Osteoblast (primary cell): ENCODE results near the gene COPS6. TPM values are rescaled to one million over a fixed set of nuclear protein-coding genes. Genes with fewer than 3 reads are reported as not detected.

Experiments
- DNase-seq: peaks from one replicate; pipeline ENCODE4 v3.0.0; 2011; ENCODE audit warnings: low spot score, mixed read lengths; ENCODE audit not compliant: insufficient read length; ENCODE audit errors: missing footprints
- H2AFZ ChIP-seq: 2 replicates; pipeline ENCODE4 v1.6.0; 2011; ENCODE audit warnings: mild to moderate bottlenecking, low read length
- H3K27ac ChIP-seq: 2 replicates; pipeline ENCODE4 v1.5.1; 2011; ENCODE audit warnings: mild to moderate bottlenecking, low read depth, low read length, moderate library complexity
- H3K27me3 ChIP-seq: 2 replicates; pipeline ENCODE4 v1.6.0; 2012; ENCODE audit warnings: mild to moderate bottlenecking, control low read depth, inconsistent platforms, low read length, moderate library complexity; ENCODE audit not compliant: insufficient read depth
- H3K36me3 ChIP-seq: 2 replicates; pipeline ENCODE4 v1.5.1; 2011; ENCODE audit warnings: mild to moderate bottlenecking, low read length, control low read depth, moderate library complexity; ENCODE audit not compliant: insufficient read depth
- H3K4me1 ChIP-seq: 2 replicates; pipeline ENCODE4 v1.5.1; 2011; ENCODE audit warnings: mild to moderate bottlenecking, low read length, control low read depth, moderate library complexity; ENCODE audit not compliant: insufficient read depth
- H3K4me2 ChIP-seq: 2 replicates; pipeline ENCODE4 v1.6.0; 2011; ENCODE audit warnings: mild to moderate bottlenecking, low read length; ENCODE audit not compliant: insufficient read depth
- H3K4me3 ChIP-seq: fragments of 200-600 bp; sonication (generic); 3 replicates; pipeline ENCODE4 v1.5.1; 2012; ENCODE audit warnings: mild to moderate bottlenecking, low read length, inconsistent platforms; ENCODE audit not compliant: insufficient read depth
- H3K79me2 ChIP-seq: 2 replicates; pipeline ENCODE4 v1.6.0; 2012; ENCODE audit warnings: mild to moderate bottlenecking, low read length, control low read depth, inconsistent platforms; ENCODE audit not compliant: insufficient read depth
- H3K9me3 ChIP-seq: 2 replicates; pipeline ENCODE4 v1.5.1; 2011; ENCODE audit warnings: low read depth, low read length, control low read depth
- H4K20me1 ChIP-seq: 2 replicates; pipeline ENCODE4 v1.6.0; 2012; ENCODE audit warnings: mild to moderate bottlenecking, low read length, control low read depth; ENCODE audit not compliant: insufficient read depth
- total RNA-seq: library from RNA; depleted of rRNA; stranded (reverse); fragments of >200 nt; gene quantifications from 2 replicates; pipeline ENCODE4 v1.2.3, GENCODE V29; 2012
- TF ChIP-seq, protein P1 (sequence below): IDR thresholded peaks from 2 replicates; pipeline ENCODE4 v1.5.1; 2011; ENCODE audit warnings: mild to moderate bottlenecking, low read depth, low read length, moderate library complexity; ENCODE audit errors: extremely low read depth

The COPS6 gene
- total RNA-seq, 1 donor: 45.6 TPM

- no peak overlapping the region for H3K27ac ChIP-seq
Measured at GRCh38 chr7:100085515-100085914, 3.3 kb upstream of the COPS6 start.

GRCh38 chr7:100087055-100087750 lies 1.6 kb upstream of the COPS6 start:
- Histone ChIP-seq H3K9me3 (no peaks in the 10 kb centered on the region), H3K79me2 (peaks cover 28% of the 10 kb centered on the region), H3K4me2 (peak overlapping the region; percentile 65), H3K27ac (peak overlapping the region; percentile 84), H3K4me1 (peaks cover 33% of the 10 kb centered on the region), H2AFZ (peak overlapping the region; percentile 61), H3K4me3 (no peak overlapping the region), H3K27me3 (no peaks in the 10 kb centered on the region), H3K36me3 (peaks cover 20% of the 10 kb centered on the region), H4K20me1 (no peaks in the 10 kb centered on the region)
- DNase-seq: peak; percentile 92
- TF ChIP-seq, protein P1, sequence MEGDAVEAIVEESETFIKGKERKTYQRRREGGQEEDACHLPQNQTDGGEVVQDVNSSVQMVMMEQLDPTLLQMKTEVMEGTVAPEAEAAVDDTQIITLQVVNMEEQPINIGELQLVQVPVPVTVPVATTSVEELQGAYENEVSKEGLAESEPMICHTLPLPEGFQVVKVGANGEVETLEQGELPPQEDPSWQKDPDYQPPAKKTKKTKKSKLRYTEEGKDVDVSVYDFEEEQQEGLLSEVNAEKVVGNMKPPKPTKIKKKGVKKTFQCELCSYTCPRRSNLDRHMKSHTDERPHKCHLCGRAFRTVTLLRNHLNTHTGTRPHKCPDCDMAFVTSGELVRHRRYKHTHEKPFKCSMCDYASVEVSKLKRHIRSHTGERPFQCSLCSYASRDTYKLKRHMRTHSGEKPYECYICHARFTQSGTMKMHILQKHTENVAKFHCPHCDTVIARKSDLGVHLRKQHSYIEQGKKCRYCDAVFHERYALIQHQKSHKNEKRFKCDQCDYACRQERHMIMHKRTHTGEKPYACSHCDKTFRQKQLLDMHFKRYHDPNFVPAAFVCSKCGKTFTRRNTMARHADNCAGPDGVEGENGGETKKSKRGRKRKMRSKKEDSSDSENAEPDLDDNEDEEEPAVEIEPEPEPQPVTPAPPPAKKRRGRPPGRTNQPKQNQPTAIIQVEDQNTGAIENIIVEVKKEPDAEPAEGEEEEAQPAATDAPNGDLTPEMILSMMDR: no peak

More at GRCh38 chr7:100085515-100085914, 3.3 kb upstream of the COPS6 start:
- H3K9me3 ChIP-seq: no peaks in the 10 kb centered on the region
- H4K20me1 ChIP-seq: peaks cover 2% of the 10 kb centered on the region
- no peak for DNase-seq
- H3K36me3 ChIP-seq: peaks cover 4% of the 10 kb centered on the region
- no peak overlapping the region for H3K4me3 ChIP-seq
- no peaks in the 10 kb centered on the region for H3K27me3 ChIP-seq
- TF ChIP-seq, protein P1: no peak
- peaks cover 40% of the 10 kb centered on the region for H3K4me1 ChIP-seq
- peaks cover 25% of the 10 kb centered on the region for H3K79me2 ChIP-seq
- no peak overlapping the region for H3K4me2 ChIP-seq
- H2AFZ ChIP-seq: no peak overlapping the region

GRCh38 chr7:100088095-100088620 lies 611 bp upstream of the COPS6 start:
- H3K36me3 ChIP-seq: peaks cover 30% of the 10 kb centered on the region
- no peak for DNase-seq
- H3K27ac ChIP-seq: peak overlapping the region; percentile 84
- peaks cover 31% of the 10 kb centered on the region for H3K4me1 ChIP-seq
- H4K20me1 ChIP-seq: no peaks in the 10 kb centered on the region
- H3K79me2 ChIP-seq: peaks cover 32% of the 10 kb centered on the region
- peak overlapping the region; percentile 86 for H3K4me2 ChIP-seq
- peak overlapping the region; percentile 79 for H2AFZ ChIP-seq
- TF ChIP-seq, protein P1: no peak
- no peaks in the 10 kb centered on the region for H3K27me3 ChIP-seq
- peak overlapping the region; percentile 92 for H3K4me3 ChIP-seq
- no peaks in the 10 kb centered on the region for H3K9me3 ChIP-seq

- peak overlapping the region; percentile 86 for H3K4me2 ChIP-seq
- H3K9me3 ChIP-seq: no peaks in the 10 kb centered on the region
- TF ChIP-seq, protein P1: no peak
- peak overlapping the region; percentile 84 for H3K27ac ChIP-seq
- H3K27me3 ChIP-seq: no peaks in the 10 kb centered on the region
- H4K20me1 ChIP-seq: peaks cover 7% of the 10 kb centered on the region
- peaks cover 37% of the 10 kb centered on the region for H3K79me2 ChIP-seq
- peak overlapping the region; percentile 93 for H2AFZ ChIP-seq
- peak overlapping the region; percentile 92 for H3K4me3 ChIP-seq
- H3K36me3 ChIP-seq: peaks cover 45% of the 10 kb centered on the region
- H3K4me1 ChIP-seq: peaks cover 31% of the 10 kb centered on the region
- DNase-seq: no peak
Measured at GRCh38 chr7:100089458-100090196, 858 bp downstream of the COPS6 start.
